ENCODE results near the gene STAT1.
A peak's percentile ranks its signal among the peaks of the same experiment; 100 is the strongest.

Gene STAT1

GRCh38 chr2:190978389-190979053 is 35.5 kb downstream of the STAT1 start:
- no peaks in the 10 kb centered on the region for H3K79me2 ChIP-seq (ENCODE audit: control insufficient read depth, insufficient read depth, low read length)
- DNase-seq = no peak
- no peaks in the 10 kb centered on the region for H3K79me1 ChIP-seq (ENCODE audit: low read length)
- no peak overlapping the region for H3K4ac ChIP-seq (ENCODE audit: low read depth, low read length)
- H3K18ac ChIP-seq (ENCODE audit: low read length) = no peak overlapping the region
- no peak overlapping the region for H4K5ac ChIP-seq (ENCODE audit: low read length)
- no peak overlapping the region for H3K27ac ChIP-seq (ENCODE audit: low read depth, low read length)
- no peaks in the 10 kb centered on the region for H3K4me1 ChIP-seq (ENCODE audit: control insufficient read depth, low read depth, low read length)
- H3K23ac ChIP-seq (ENCODE audit: low read length) = no peak overlapping the region
- H4K8ac ChIP-seq (ENCODE audit: low read depth, low read length) = no peak overlapping the region
- H3K56ac ChIP-seq (ENCODE audit: low read length) = no peak overlapping the region
- no peak overlapping the region for H3K4me3 ChIP-seq (ENCODE audit: low read length)
- WGBS (ENCODE audit: extremely low coverage, insufficient coverage, low lambda C conversion rate) = no CpG with 5 or more reads among the region's 17 CpGs
- H3K4me2 ChIP-seq (ENCODE audit: low read length) = no peak overlapping the region
- no peaks in the 10 kb centered on the region for H3K27me3 ChIP-seq (ENCODE audit: insufficient read depth, low read length, poor library complexity)
- no peak overlapping the region for H3K9ac ChIP-seq (ENCODE audit: low read length)
- H2BK5ac ChIP-seq (ENCODE audit: low read length) = no peak overlapping the region
- H3K36me3 ChIP-seq (ENCODE audit: control insufficient read depth, insufficient read depth, low read length) = peaks cover 11% of the 10 kb centered on the region
- H2BK15ac ChIP-seq (replicated peaks; ENCODE audit: low read depth) = no peak overlapping the region
- H2BK120ac ChIP-seq (ENCODE audit: low read depth, low read length) = no peak overlapping the region
- no peak overlapping the region for H2AK5ac ChIP-seq (ENCODE audit: low read length)

DNA sequence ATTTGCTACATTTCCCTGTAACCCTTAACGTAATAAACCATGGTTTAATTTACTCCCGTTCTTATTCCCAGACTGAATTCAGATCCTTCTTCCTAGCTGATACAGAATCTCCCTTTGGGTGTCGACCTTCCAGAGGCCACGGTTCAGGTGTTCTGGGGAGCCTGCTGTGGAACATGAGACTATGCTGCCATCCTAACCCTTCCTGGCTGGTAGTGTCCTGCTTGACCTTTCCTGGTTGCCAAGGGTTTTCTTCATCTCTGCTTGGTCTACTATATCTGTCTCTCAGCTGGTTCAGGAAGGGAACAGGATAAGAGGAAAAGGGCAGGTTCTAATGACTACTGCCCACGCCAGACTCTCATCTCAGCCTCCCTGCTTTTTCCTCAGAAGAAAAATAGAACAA is 36.5 kb downstream of the STAT1 start:
- Histone ChIP-seq H3K56ac (ENCODE audit: low read length) (no peak overlapping the region), H2BK120ac (ENCODE audit: low read depth, low read length) (no peak overlapping the region), H3K79me2 (ENCODE audit: control insufficient read depth, insufficient read depth, low read length) (no peaks in the 10 kb centered on the region), H3K4ac (ENCODE audit: low read depth, low read length) (no peak overlapping the region), H3K79me1 (ENCODE audit: low read length) (no peaks in the 10 kb centered on the region), H3K4me1 (ENCODE audit: control insufficient read depth, low read depth, low read length) (no peaks in the 10 kb centered on the region), H3K9ac (ENCODE audit: low read length) (no peak overlapping the region), H3K23ac (ENCODE audit: low read length) (no peak overlapping the region), H4K5ac (ENCODE audit: low read length) (no peak overlapping the region), H2BK15ac (replicated peaks; ENCODE audit: low read depth) (no peak overlapping the region), H3K27ac (ENCODE audit: low read depth, low read length) (no peak overlapping the region), H2BK5ac (ENCODE audit: low read length) (no peak overlapping the region), H3K36me3 (ENCODE audit: control insufficient read depth, insufficient read depth, low read length) (peaks cover 8% of the 10 kb centered on the region), H3K27me3 (ENCODE audit: insufficient read depth, low read length, poor library complexity) (no peaks in the 10 kb centered on the region), H3K18ac (ENCODE audit: low read length) (no peak overlapping the region), H2AK5ac (ENCODE audit: low read length) (no peak overlapping the region), H3K4me3 (ENCODE audit: low read length) (no peak overlapping the region), H3K4me2 (ENCODE audit: low read length) (no peak overlapping the region), H4K8ac (ENCODE audit: low read depth, low read length) (no peak overlapping the region)
- WGBS (ENCODE audit: extremely low coverage, insufficient coverage, low lambda C conversion rate) = no CpG with 5 or more reads among the region's 5 CpGs
- no peak for DNase-seq

DNA sequence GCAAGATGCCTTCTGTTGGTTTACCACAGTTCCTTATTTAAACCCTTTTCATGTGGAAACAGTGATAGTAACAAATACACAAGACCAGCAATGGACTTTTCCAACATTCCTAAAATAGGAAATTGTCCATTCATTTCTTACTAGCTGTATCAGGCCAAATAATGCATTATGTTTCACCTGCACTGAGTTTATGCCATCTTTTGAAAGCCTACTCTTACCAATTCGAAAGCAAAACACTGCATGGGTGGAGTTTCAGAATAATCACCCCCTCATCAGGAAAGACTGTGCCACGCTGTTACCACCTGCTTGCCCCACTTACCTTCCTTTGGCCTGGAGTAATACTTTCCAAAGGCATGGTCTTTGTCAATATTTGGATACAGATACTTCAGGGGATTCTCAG is 37.5 kb downstream of the STAT1 start:
- no peak for DNase-seq
- no peak overlapping the region for H3K23ac ChIP-seq (ENCODE audit: low read length)
- no peaks in the 10 kb centered on the region for H3K79me1 ChIP-seq (ENCODE audit: low read length)
- no peak overlapping the region for H3K9ac ChIP-seq (ENCODE audit: low read length)
- H3K4me1 ChIP-seq (ENCODE audit: control insufficient read depth, low read depth, low read length) = no peaks in the 10 kb centered on the region
- no peak overlapping the region for H3K4me3 ChIP-seq (ENCODE audit: low read length)
- H3K27me3 ChIP-seq (ENCODE audit: insufficient read depth, low read length, poor library complexity) = no peaks in the 10 kb centered on the region
- H3K27ac ChIP-seq (ENCODE audit: low read depth, low read length) = no peak overlapping the region
- no CpG with 5 or more reads among the region's 2 CpGs for WGBS (ENCODE audit: extremely low coverage, insufficient coverage, low lambda C conversion rate)
- no peak overlapping the region for H3K4me2 ChIP-seq (ENCODE audit: low read length)
- no peak overlapping the region for H3K56ac ChIP-seq (ENCODE audit: low read length)
- no peak overlapping the region for H4K8ac ChIP-seq (ENCODE audit: low read depth, low read length)
- no peak overlapping the region for H2BK5ac ChIP-seq (ENCODE audit: low read length)
- H2BK120ac ChIP-seq (ENCODE audit: low read depth, low read length) = no peak overlapping the region
- no peak overlapping the region for H3K18ac ChIP-seq (ENCODE audit: low read length)
- no peak overlapping the region for H4K5ac ChIP-seq (ENCODE audit: low read length)
- H2AK5ac ChIP-seq (ENCODE audit: low read length) = no peak overlapping the region
- no peak overlapping the region for H3K4ac ChIP-seq (ENCODE audit: low read depth, low read length)
- H2BK15ac ChIP-seq (replicated peaks; ENCODE audit: low read depth) = no peak overlapping the region
- no peaks in the 10 kb centered on the region for H3K79me2 ChIP-seq (ENCODE audit: control insufficient read depth, insufficient read depth, low read length)
- peaks cover 8% of the 10 kb centered on the region for H3K36me3 ChIP-seq (ENCODE audit: control insufficient read depth, insufficient read depth, low read length)

GRCh38 chr2:190974629-190975361 is 39.2 kb downstream of the STAT1 start:
- Histone ChIP-seq H3K4ac (ENCODE audit: low read depth, low read length) (no peak overlapping the region), H2AK5ac (ENCODE audit: low read length) (no peak overlapping the region), H3K23ac (ENCODE audit: low read length) (no peak overlapping the region), H3K4me3 (ENCODE audit: low read length) (no peak overlapping the region), H4K5ac (ENCODE audit: low read length) (no peak overlapping the region), H2BK120ac (ENCODE audit: low read depth, low read length) (no peak overlapping the region), H3K27me3 (ENCODE audit: insufficient read depth, low read length, poor library complexity) (no peaks in the 10 kb centered on the region), H3K4me1 (ENCODE audit: control insufficient read depth, low read depth, low read length) (no peaks in the 10 kb centered on the region), H4K8ac (ENCODE audit: low read depth, low read length) (no peak overlapping the region), H3K18ac (ENCODE audit: low read length) (no peak overlapping the region), H3K36me3 (ENCODE audit: control insufficient read depth, insufficient read depth, low read length) (peaks cover 10% of the 10 kb centered on the region), H3K56ac (ENCODE audit: low read length) (no peak overlapping the region), H3K4me2 (ENCODE audit: low read length) (no peak overlapping the region), H3K9ac (ENCODE audit: low read length) (no peak overlapping the region), H3K79me1 (ENCODE audit: low read length) (no peaks in the 10 kb centered on the region), H2BK5ac (ENCODE audit: low read length) (no peak overlapping the region), H3K79me2 (ENCODE audit: control insufficient read depth, insufficient read depth, low read length) (no peaks in the 10 kb centered on the region), H2BK15ac (replicated peaks; ENCODE audit: low read depth) (no peak overlapping the region), H3K27ac (ENCODE audit: low read depth, low read length) (no peak overlapping the region)
- WGBS (ENCODE audit: extremely low coverage, insufficient coverage, low lambda C conversion rate) = no CpG with 5 or more reads among the region's 12 CpGs
- no peak for DNase-seq

DNA sequence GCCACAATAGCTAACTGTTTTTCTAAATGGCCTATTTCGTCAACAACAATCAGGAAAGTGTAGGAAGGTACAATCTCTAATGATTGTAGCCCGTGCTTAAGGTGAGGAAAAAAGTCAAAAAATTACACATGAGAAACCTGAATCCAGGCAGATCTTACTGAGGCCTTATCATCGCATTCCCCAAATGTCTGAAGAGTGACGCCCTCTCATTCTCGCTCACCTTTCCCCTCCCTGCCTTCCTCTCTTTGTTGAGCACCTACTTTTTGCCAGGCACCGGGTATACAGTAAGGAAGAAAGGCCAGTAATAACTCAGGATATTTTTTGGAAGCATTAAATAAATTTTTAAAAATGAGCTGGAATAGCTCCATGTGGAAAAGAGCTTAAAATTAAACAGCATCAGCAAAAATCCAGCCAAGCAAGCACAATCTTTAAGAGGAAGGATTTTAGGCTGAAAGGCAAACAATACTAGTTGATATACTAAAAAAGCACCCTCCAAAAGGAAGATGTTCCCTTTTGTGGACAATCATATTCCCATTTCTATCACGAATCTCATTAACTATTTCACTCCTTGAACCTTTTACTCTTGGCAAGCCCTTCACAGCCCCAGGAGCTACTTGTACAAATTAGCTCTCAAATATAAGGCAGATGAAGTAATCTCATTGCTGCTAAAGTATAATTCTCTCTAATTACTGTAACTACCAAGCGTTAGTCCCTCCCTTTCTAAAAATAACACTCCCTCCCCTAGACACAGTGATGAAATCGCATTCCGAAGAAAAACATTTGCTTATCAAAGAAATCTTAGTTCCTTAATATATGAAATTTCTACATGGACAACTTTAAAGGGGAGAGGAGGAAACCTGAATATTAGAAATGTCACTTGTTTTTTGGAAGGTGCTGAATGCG is 40.0 kb downstream of the STAT1 start:
- H3K23ac ChIP-seq (ENCODE audit: low read length) = no peak overlapping the region
- no peak overlapping the region for H4K8ac ChIP-seq (ENCODE audit: low read depth, low read length)
- H3K18ac ChIP-seq (ENCODE audit: low read length) = no peak overlapping the region
- no peaks in the 10 kb centered on the region for H3K79me2 ChIP-seq (ENCODE audit: control insufficient read depth, insufficient read depth, low read length)
- no peak overlapping the region for H3K9ac ChIP-seq (ENCODE audit: low read length)
- H3K27me3 ChIP-seq (ENCODE audit: insufficient read depth, low read length, poor library complexity) = no peaks in the 10 kb centered on the region
- H3K36me3 ChIP-seq (ENCODE audit: control insufficient read depth, insufficient read depth, low read length) = peaks cover 10% of the 10 kb centered on the region
- no peak overlapping the region for H3K4me3 ChIP-seq (ENCODE audit: low read length)
- H2BK120ac ChIP-seq (ENCODE audit: low read depth, low read length) = no peak overlapping the region
- no peak overlapping the region for H4K5ac ChIP-seq (ENCODE audit: low read length)
- H3K4me1 ChIP-seq (ENCODE audit: control insufficient read depth, low read depth, low read length) = no peaks in the 10 kb centered on the region
- H3K79me1 ChIP-seq (ENCODE audit: low read length) = no peaks in the 10 kb centered on the region
- H2BK5ac ChIP-seq (ENCODE audit: low read length) = no peak overlapping the region
- no peak overlapping the region for H2BK15ac ChIP-seq (replicated peaks; ENCODE audit: low read depth)
- H3K56ac ChIP-seq (ENCODE audit: low read length) = no peak overlapping the region
- peak; percentile 73 for DNase-seq
- no CpG with 5 or more reads among the region's 11 CpGs for WGBS (ENCODE audit: extremely low coverage, insufficient coverage, low lambda C conversion rate)
- no peak overlapping the region for H3K4ac ChIP-seq (ENCODE audit: low read depth, low read length)
- no peak overlapping the region for H3K27ac ChIP-seq (ENCODE audit: low read depth, low read length)
- no peak overlapping the region for H2AK5ac ChIP-seq (ENCODE audit: low read length)
- H3K4me2 ChIP-seq (ENCODE audit: low read length) = no peak overlapping the region
